ENCODE measurements around the gene PTPRD. TPM values are rescaled to one million over a fixed set of nuclear protein-coding genes. Genes with fewer than 3 reads are reported as not detected.

Gene PTPRD
- total RNA-seq, 2 donors from 2014 or later: 97.4 to 101 TPM

- H3K36me3 ChIP-seq (ENCODE audit: control insufficient read depth, insufficient read depth, low read length): no peaks in the 10 kb centered on the region
- no peak overlapping the region for H3K27ac ChIP-seq (ENCODE audit: low read depth, low read length)
- DNase-seq: no peak
- no peak for TF ChIP-seq CTCF (conservative IDR thresholded peaks at IDR 0.05)
- Mint-ChIP-seq H3K27me3 (ENCODE audit: insufficient read depth) (no peaks in the 10 kb centered on the region), H3K27ac (no peak overlapping the region), H3K4me1 (peaks cover 2% of the 10 kb centered on the region), H3K9me3 (no peaks in the 10 kb centered on the region), H3K36me3 (ENCODE audit: low read depth) (no peaks in the 10 kb centered on the region), H3K4me3 (no peak overlapping the region)
- no peaks in the 10 kb centered on the region for H3K27me3 ChIP-seq (ENCODE audit: control insufficient read depth, insufficient read depth, low read length, poor library complexity, severe bottlenecking)
- H3K9me3 ChIP-seq (ENCODE audit: control insufficient read depth, low read length): no peaks in the 10 kb centered on the region
- H3K9ac ChIP-seq (ENCODE audit: extremely low read depth, low read length, poor library complexity, severe bottlenecking): no peak overlapping the region
- 94% methylated on average over 5 of the region's 5 CpGs for WGBS, 2 experiments (ENCODE audit: insufficient coverage in 1 of 2, insufficient read length in 1 of 2)
- no peaks in the 10 kb centered on the region for H3K4me1 ChIP-seq (ENCODE audit: control insufficient read depth, insufficient read depth, low read length)
- no peak overlapping the region for H3K4me3 ChIP-seq (ENCODE audit: low read length)
Observed at GRCh38 chr9:8842402-8843193, 1770.2 kb downstream of the PTPRD start.

GRCh38 chr9:8838136-8838535 lies 1774.7 kb downstream of the PTPRD start:
- no peaks in the 10 kb centered on the region for H3K9me3 ChIP-seq (ENCODE audit: control insufficient read depth, low read length)
- H3K4me1 ChIP-seq (ENCODE audit: control insufficient read depth, insufficient read depth, low read length): no peaks in the 10 kb centered on the region
- no peak overlapping the region for H3K9ac ChIP-seq (ENCODE audit: extremely low read depth, low read length, poor library complexity, severe bottlenecking)
- no peak overlapping the region for H3K4me3 ChIP-seq (ENCODE audit: low read length)
- Mint-ChIP-seq H3K27me3 (ENCODE audit: insufficient read depth) (no peaks in the 10 kb centered on the region), H3K9me3 (peaks cover 4% of the 10 kb centered on the region), H3K36me3 (ENCODE audit: low read depth) (peaks cover 8% of the 10 kb centered on the region), H3K4me1 (peaks cover 8% of the 10 kb centered on the region), H3K4me3 (no peak overlapping the region), H3K27ac (no peak overlapping the region)
- TF ChIP-seq CTCF (conservative IDR thresholded peaks at IDR 0.05): no peak
- no peak for DNase-seq
- H3K27ac ChIP-seq (ENCODE audit: low read depth, low read length): no peak overlapping the region
- H3K36me3 ChIP-seq (ENCODE audit: control insufficient read depth, insufficient read depth, low read length): peaks cover 5% of the 10 kb centered on the region
- 100% methylated on average over 1 of the region's 3 CpGs; no CpG with 5 or more reads in 1 of the 2 experiments for WGBS, 2 experiments (ENCODE audit: insufficient coverage in 1 of 2, insufficient read length in 1 of 2)
- H3K27me3 ChIP-seq (ENCODE audit: control insufficient read depth, insufficient read depth, low read length, poor library complexity, severe bottlenecking): no peaks in the 10 kb centered on the region

- TF ChIP-seq CTCF (conservative IDR thresholded peaks at IDR 0.05): no peak
- no peak for DNase-seq
- 89 to 94% methylated on average over 2 to 3 of the region's 3 CpGs for WGBS, 2 experiments (ENCODE audit: insufficient coverage in 1 of 2, insufficient read length in 1 of 2)
- peak overlapping the region; percentile 30 for H3K27ac ChIP-seq (ENCODE audit: low read depth, low read length)
- no peaks in the 10 kb centered on the region for H3K4me1 ChIP-seq (ENCODE audit: control insufficient read depth, insufficient read depth, low read length)
- no peak overlapping the region for H3K9ac ChIP-seq (ENCODE audit: extremely low read depth, low read length, poor library complexity, severe bottlenecking)
- H3K9me3 ChIP-seq (ENCODE audit: control insufficient read depth, low read length): no peaks in the 10 kb centered on the region
- Mint-ChIP-seq H3K9me3 (peaks cover 4% of the 10 kb centered on the region), H3K4me1 (peaks cover 17% of the 10 kb centered on the region), H3K27me3 (ENCODE audit: insufficient read depth) (no peaks in the 10 kb centered on the region), H3K4me3 (no peak overlapping the region), H3K27ac (no peak overlapping the region), H3K36me3 (ENCODE audit: low read depth) (peaks cover 8% of the 10 kb centered on the region)
- peaks cover 5% of the 10 kb centered on the region for H3K36me3 ChIP-seq (ENCODE audit: control insufficient read depth, insufficient read depth, low read length)
- H3K27me3 ChIP-seq (ENCODE audit: control insufficient read depth, insufficient read depth, low read length, poor library complexity, severe bottlenecking): no peaks in the 10 kb centered on the region
- H3K4me3 ChIP-seq (ENCODE audit: low read length): no peak overlapping the region
Observed at GRCh38 chr9:8835291-8835690, 1777.5 kb downstream of the PTPRD start.

Measured in endodermal cell (in vitro differentiated cells).